ENCODE results near the gene ZNF507.

DNA sequence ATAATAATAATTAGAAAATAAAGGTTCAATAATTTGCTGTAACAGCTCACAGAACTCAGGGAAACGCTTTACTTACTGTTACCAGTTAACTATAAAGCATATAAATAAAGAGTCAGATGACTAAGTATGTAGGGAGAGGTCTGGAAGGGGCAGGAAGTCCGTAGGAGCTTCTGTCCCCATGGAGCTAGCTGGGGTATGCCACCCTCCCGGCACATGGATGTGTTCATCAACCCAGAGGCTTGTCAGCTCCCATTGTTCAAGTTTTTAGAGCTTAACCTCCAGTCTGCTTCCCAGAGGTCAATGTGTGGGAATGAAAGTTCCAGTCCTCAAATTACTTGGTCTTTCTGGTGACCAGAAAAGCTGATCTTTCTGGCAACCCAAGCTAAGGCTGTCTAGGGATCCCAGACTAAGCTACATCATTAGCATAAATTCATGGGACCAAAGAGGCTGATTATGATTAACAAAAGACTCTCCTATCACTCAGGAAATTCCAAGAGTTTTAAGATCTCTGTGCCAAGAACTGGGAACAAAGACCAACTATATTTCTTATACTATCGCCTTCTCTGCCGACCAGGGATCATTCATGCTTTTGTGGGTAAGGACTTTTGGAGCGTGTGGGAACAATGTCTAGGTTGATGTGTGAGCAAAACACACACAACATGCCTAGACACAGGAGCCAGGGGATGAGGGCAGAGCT lies 31.7 kb upstream of the ZNF507 start:
- TF ChIP-seq EZH2 (IDR thresholded peaks at IDR 0.05; ENCODE audit: low read depth, low read length, severe bottlenecking): no peak
- TF ChIP-seq SP2 (IDR thresholded peaks at IDR 0.05; ENCODE audit: low read length): no peak
- no peak for TF ChIP-seq CHD1 (IDR thresholded peaks at IDR 0.05; ENCODE audit: low read depth, low read length)
- no peak for TF ChIP-seq POU5F1 (IDR thresholded peaks at IDR 0.05; ENCODE audit: low read depth, low read length)
- TF ChIP-seq NRF1 (IDR thresholded peaks at IDR 0.05; ENCODE audit: low read depth, low read length): no peak
- TF ChIP-seq, protein P1, sequence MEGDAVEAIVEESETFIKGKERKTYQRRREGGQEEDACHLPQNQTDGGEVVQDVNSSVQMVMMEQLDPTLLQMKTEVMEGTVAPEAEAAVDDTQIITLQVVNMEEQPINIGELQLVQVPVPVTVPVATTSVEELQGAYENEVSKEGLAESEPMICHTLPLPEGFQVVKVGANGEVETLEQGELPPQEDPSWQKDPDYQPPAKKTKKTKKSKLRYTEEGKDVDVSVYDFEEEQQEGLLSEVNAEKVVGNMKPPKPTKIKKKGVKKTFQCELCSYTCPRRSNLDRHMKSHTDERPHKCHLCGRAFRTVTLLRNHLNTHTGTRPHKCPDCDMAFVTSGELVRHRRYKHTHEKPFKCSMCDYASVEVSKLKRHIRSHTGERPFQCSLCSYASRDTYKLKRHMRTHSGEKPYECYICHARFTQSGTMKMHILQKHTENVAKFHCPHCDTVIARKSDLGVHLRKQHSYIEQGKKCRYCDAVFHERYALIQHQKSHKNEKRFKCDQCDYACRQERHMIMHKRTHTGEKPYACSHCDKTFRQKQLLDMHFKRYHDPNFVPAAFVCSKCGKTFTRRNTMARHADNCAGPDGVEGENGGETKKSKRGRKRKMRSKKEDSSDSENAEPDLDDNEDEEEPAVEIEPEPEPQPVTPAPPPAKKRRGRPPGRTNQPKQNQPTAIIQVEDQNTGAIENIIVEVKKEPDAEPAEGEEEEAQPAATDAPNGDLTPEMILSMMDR (IDR thresholded peaks at IDR 0.05; ENCODE audit: control extremely low read depth in 1 of 3, insufficient read depth in 1 of 3, low read depth in 1 of 3, low read length in 3 of 3): no peak
- no peak for TF ChIP-seq CHD2 (IDR thresholded peaks at IDR 0.05; ENCODE audit: low read length)
- no peak for TF ChIP-seq NANOG (IDR thresholded peaks at IDR 0.05; ENCODE audit: insufficient read depth, low read depth, low read length, poor library complexity, severe bottlenecking)
- no peak for TF ChIP-seq POLR2AphosphoS5 (IDR thresholded peaks at IDR 0.05; ENCODE audit: low read depth, low read length)
- TF ChIP-seq ASH2L (IDR thresholded peaks at IDR 0.05; ENCODE audit: low read length): no peak
- TF ChIP-seq CREB1 (IDR thresholded peaks at IDR 0.05): no peak
- no peak for TF ChIP-seq POLR2A (IDR thresholded peaks at IDR 0.05; ENCODE audit: control extremely low read depth in 1 of 2, low read depth in 2 of 2, low read length in 2 of 2)
- no peak for TF ChIP-seq GABPA (IDR thresholded peaks at IDR 0.05; ENCODE audit: borderline replicate concordance, insufficient read depth, low read length)
- TF ChIP-seq EP300 (IDR thresholded peaks at IDR 0.05; ENCODE audit: borderline replicate concordance in 1 of 2, low read depth in 2 of 2, low read length in 2 of 2): no peak
